IPS-18a (cell line): ENCODE data around the gene PATZ1.

Experiments used
- H3K27ac ChIP-seq: one replicate; pipeline ENCODE4 v1.5.1; 2013; ENCODE audit warnings: low read length
- H3K27me3 ChIP-seq: one replicate; pipeline ENCODE4 v1.6.1; 2013; ENCODE audit warnings: mild to moderate bottlenecking, low read length; ENCODE audit not compliant: control insufficient read depth, insufficient read depth
- H3K36me3 ChIP-seq: one replicate; pipeline ENCODE4 v1.6.1; 2013; ENCODE audit warnings: low read depth, low read length; ENCODE audit not compliant: control insufficient read depth
- H3K4me1 ChIP-seq: one replicate; pipeline ENCODE4 v1.6.1; 2013; ENCODE audit warnings: low read depth, low read length; ENCODE audit not compliant: control insufficient read depth
- H3K4me3 ChIP-seq: one replicate; pipeline ENCODE4 v1.5.1; 2013; ENCODE audit warnings: low read length
- H3K9ac ChIP-seq: one replicate; pipeline ENCODE4 v1.6.1; 2013; ENCODE audit warnings: mild to moderate bottlenecking, low read length, moderate library complexity
- H3K9me3 ChIP-seq: one replicate; pipeline ENCODE4 v1.6.1; 2013; ENCODE audit warnings: low read depth, low read length; ENCODE audit not compliant: control insufficient read depth

Gene PATZ1

GRCh38 chr22:31342389-31343140 lies 3.6 kb downstream of the PATZ1 start:
- peaks cover 28% of the 10 kb centered on the region for H3K4me1 ChIP-seq
- H3K36me3 ChIP-seq: peaks cover 45% of the 10 kb centered on the region
- peak overlapping the region; percentile 87 for H3K27ac ChIP-seq
- H3K27me3 ChIP-seq: no peaks in the 10 kb centered on the region
- H3K9me3 ChIP-seq: no peaks in the 10 kb centered on the region
- H3K4me3 ChIP-seq: peak overlapping the region; percentile 72
- peak overlapping the region; percentile 87 for H3K9ac ChIP-seq

- no peak overlapping the region for H3K9ac ChIP-seq
- H3K36me3 ChIP-seq: peaks cover 50% of the 10 kb centered on the region
- no peak overlapping the region for H3K27ac ChIP-seq
- H3K9me3 ChIP-seq: no peaks in the 10 kb centered on the region
- no peaks in the 10 kb centered on the region for H3K27me3 ChIP-seq
- peaks cover 28% of the 10 kb centered on the region for H3K4me1 ChIP-seq
- peak overlapping the region; percentile 72 for H3K4me3 ChIP-seq
These were observed 4.6 kb downstream of the PATZ1 start for GRCh38 chr22:31341386-31342088.

DNA sequence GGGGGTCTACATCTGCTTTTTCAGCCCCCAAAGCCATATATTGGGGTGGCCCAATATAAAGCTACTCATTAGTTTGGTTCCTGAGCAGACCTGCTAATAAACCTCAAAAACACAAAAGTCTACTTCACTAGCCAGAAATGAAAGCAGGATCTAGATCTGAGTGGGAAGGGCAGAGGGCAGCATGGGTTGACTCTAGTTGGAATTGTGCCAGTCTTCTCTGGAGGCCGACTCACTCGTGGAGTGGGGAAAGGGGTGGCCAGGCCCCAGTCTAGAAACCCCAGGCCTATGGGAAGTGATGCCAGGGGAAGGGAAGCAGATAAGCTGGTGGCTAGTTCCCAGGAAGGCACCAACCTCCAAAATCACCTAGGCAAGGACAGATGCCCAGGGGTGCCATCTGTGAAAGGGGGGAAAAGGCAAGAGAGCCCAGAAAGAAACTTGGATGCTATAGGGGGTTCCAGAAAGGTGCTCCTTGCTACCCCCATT lies 5.3 kb downstream of the PATZ1 start:
- Histone ChIP-seq H3K36me3 (peaks cover 52% of the 10 kb centered on the region), H3K9me3 (no peaks in the 10 kb centered on the region), H3K27ac (no peak overlapping the region), H3K27me3 (no peaks in the 10 kb centered on the region), H3K4me3 (no peak overlapping the region), H3K9ac (no peak overlapping the region), H3K4me1 (peaks cover 28% of the 10 kb centered on the region)

- Histone ChIP-seq H3K4me1 (peaks cover 28% of the 10 kb centered on the region), H3K4me3 (no peak overlapping the region), H3K27me3 (no peaks in the 10 kb centered on the region), H3K9me3 (no peaks in the 10 kb centered on the region), H3K27ac (no peak overlapping the region), H3K9ac (no peak overlapping the region), H3K36me3 (peaks cover 56% of the 10 kb centered on the region)
These were observed 5.8 kb downstream of the PATZ1 start for GRCh38 chr22:31340360-31340759.

DNA sequence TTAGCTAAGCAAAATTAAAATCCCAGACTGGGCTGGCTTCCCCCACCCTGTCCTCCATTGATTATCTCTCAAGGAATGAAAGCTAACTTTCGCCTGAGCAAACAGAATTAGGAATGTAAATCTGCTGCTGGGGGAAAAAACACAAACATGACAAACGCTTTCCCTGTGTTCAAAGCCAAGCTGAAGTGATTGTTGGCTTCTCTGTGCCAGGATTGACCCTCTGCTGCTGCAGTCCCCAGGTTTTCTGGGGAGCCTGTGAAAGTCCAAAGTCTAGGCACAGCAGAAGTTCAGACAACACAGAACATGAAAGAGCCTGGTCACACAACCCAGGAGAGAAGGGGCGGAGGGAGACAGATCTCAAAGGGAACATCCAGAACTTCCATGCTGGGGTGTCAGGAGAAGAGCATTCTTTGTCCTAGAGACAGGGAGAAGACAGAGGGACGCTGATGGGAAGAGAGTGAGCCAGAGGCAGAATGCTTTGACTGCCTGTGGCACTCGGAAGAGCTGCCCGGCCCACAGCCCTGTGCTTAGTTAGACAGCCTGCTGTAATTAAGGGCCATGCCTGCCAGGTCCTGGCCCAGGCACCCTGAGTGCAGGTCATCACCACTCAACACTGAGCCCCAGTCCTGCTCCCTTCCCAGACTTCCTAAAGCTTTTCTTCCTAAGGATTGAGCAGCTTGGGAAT lies 6.9 kb downstream of the PATZ1 start:
- H3K27me3 ChIP-seq: no peaks in the 10 kb centered on the region
- H3K4me1 ChIP-seq: peaks cover 22% of the 10 kb centered on the region
- H3K27ac ChIP-seq: no peak overlapping the region
- H3K4me3 ChIP-seq: no peak overlapping the region
- H3K36me3 ChIP-seq: peaks cover 67% of the 10 kb centered on the region
- no peak overlapping the region for H3K9ac ChIP-seq
- H3K9me3 ChIP-seq: no peaks in the 10 kb centered on the region

DNA sequence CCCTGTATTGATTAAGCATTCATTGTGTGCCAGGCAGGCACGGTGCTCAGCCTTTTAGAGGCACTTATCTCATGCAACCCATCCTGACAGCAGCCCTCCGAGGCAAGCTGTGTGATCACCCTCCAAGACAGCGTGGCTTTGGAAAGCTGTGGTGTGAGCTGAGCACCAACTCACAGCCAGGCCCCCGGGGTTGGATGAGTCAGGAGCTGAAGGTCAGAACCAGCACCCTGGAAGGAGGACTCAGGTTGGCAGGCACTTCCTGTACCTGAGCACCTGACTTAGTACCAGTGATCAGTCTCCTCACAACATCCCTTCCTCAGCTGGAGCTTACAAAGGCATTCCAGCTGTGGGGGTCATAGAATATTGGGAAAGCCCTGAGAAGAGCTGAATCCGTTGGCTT lies 9.0 kb downstream of the PATZ1 start:
- H3K27ac ChIP-seq: no peak overlapping the region
- peaks cover 5% of the 10 kb centered on the region for H3K4me1 ChIP-seq
- H3K36me3 ChIP-seq: peaks cover 88% of the 10 kb centered on the region
- no peaks in the 10 kb centered on the region for H3K9me3 ChIP-seq
- no peaks in the 10 kb centered on the region for H3K27me3 ChIP-seq
- H3K4me3 ChIP-seq: no peak overlapping the region
- H3K9ac ChIP-seq: no peak overlapping the region

DNA sequence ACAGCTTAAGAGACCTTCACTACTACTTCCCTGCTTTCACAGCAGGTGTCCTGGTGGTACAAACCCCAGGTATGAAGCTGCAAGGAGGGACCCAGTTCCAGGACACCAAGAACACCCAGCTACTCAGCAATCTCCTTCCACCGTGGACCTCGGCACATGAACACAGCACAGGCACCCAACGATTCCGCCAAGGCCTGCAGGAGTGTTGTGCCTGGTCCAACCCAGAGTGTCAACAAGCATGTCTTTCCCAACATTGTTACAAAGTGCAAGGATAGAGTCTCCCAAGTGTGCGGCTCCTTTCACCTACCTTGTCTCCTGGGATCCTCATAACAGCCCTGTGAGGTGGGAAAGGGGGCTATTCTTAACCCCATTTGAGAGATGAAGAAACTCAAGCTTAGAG lies 11.8 kb downstream of the PATZ1 start:
- Histone ChIP-seq H3K36me3 (peaks cover 86% of the 10 kb centered on the region), H3K4me3 (no peak overlapping the region), H3K27me3 (no peaks in the 10 kb centered on the region), H3K27ac (no peak overlapping the region), H3K9ac (no peak overlapping the region), H3K4me1 (no peaks in the 10 kb centered on the region), H3K9me3 (no peaks in the 10 kb centered on the region)

DNA sequence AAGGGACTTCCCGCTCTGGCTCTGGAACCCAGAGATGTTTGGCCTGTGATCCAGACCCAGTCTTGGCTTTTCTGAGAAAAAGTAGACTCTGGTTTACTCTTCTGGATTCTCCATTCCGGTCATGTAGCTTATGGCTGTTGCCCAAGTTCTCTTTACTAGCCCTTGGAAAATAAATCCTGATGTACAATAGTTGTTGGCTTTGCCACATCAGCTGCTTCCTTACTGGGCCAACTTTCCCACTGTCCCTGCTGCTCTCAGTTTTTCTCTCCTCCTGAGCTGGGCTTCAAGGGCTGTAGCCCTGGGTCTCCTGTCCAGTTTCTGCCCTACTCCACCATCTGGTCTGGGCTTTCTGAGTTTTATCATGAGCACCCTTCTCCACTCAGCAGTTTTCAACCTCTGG lies 12.5 kb downstream of the PATZ1 start:
- Histone ChIP-seq H3K36me3 (peaks cover 85% of the 10 kb centered on the region), H3K9me3 (no peaks in the 10 kb centered on the region), H3K4me1 (no peaks in the 10 kb centered on the region), H3K9ac (no peak overlapping the region), H3K27ac (no peak overlapping the region), H3K4me3 (no peak overlapping the region), H3K27me3 (no peaks in the 10 kb centered on the region)

GRCh38 chr22:31332886-31333285 lies 13.3 kb downstream of the PATZ1 start:
- peaks cover 83% of the 10 kb centered on the region for H3K36me3 ChIP-seq
- no peak overlapping the region for H3K27ac ChIP-seq
- H3K9me3 ChIP-seq: no peaks in the 10 kb centered on the region
- no peaks in the 10 kb centered on the region for H3K4me1 ChIP-seq
- H3K4me3 ChIP-seq: no peak overlapping the region
- H3K9ac ChIP-seq: no peak overlapping the region
- H3K27me3 ChIP-seq: no peaks in the 10 kb centered on the region

DNA sequence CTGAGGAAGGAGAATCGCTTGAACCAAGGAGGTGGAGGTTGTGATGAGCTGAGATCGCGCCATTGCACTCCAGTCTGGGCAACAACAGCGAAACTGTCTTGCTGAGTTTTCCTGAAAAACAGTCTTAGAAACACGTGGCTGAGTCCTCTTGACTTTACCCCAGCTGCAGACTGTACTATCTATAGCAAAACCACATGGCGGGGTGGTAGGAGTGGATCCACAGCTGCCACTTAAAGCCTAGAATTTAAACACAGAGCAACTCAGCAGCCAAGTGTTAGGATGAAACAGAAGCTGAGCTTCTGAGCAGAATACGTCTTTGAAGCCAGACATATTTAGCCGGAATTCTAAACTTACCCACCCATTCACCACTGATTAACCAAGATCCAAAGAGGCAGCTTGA lies 14.1 kb downstream of the PATZ1 start:
- Histone ChIP-seq H3K9ac (no peak overlapping the region), H3K27me3 (no peaks in the 10 kb centered on the region), H3K36me3 (peaks cover 84% of the 10 kb centered on the region), H3K9me3 (no peaks in the 10 kb centered on the region), H3K4me1 (no peaks in the 10 kb centered on the region), H3K4me3 (no peak overlapping the region), H3K27ac (no peak overlapping the region)

- no peak overlapping the region for H3K4me3 ChIP-seq
- H3K27me3 ChIP-seq: no peaks in the 10 kb centered on the region
- no peak overlapping the region for H3K9ac ChIP-seq
- H3K9me3 ChIP-seq: no peaks in the 10 kb centered on the region
- no peaks in the 10 kb centered on the region for H3K4me1 ChIP-seq
- H3K36me3 ChIP-seq: peaks cover 89% of the 10 kb centered on the region
- no peak overlapping the region for H3K27ac ChIP-seq
These were observed 16.5 kb downstream of the PATZ1 start for GRCh38 chr22:31329453-31330215.
